ENCODE results near the gene PRDX1.

PRDX1 gene

GRCh38 chr1:45521413-45522323 is at the start of gene PRDX1:
PRDX1 (minus strand) TSS chr1:45521884; CDS start chr1:45519043, 2,841 bp downstream.
- DNase-seq = peak; percentile 99

GRCh38 chr1:45570631-45571030 is 48.9 kb upstream of the PRDX1 start:
- DNase-seq = no peak

- DNase-seq = peak; percentile 83
Observed at GRCh38 chr1:45569962-45570581, 48.4 kb upstream of the PRDX1 start.

- DNase-seq = no peak
Observed at GRCh38 chr1:45569571-45569961, 47.9 kb upstream of the PRDX1 start.

- no peak for DNase-seq
Observed at GRCh38 chr1:45568421-45568820, 46.7 kb upstream of the PRDX1 start.

- DNase-seq = no peak
Observed at GRCh38 chr1:45567911-45568310, 46.2 kb upstream of the PRDX1 start.

- peak; percentile 47 for DNase-seq
Observed at GRCh38 chr1:45566722-45567121, 45.0 kb upstream of the PRDX1 start.

- no peak for DNase-seq
Observed at GRCh38 chr1:45563843-45564242, 42.2 kb upstream of the PRDX1 start.

GRCh38 chr1:45557422-45557944 is 35.8 kb upstream of the PRDX1 start:
- no peak for DNase-seq

- DNase-seq = no peak
Observed at GRCh38 chr1:45554198-45554597, 32.5 kb upstream of the PRDX1 start.

GRCh38 chr1:45552331-45552730 is 30.6 kb upstream of the PRDX1 start:
- no peak for DNase-seq

GRCh38 chr1:45551684-45552083 is 30.0 kb upstream of the PRDX1 start:
- DNase-seq = no peak

GRCh38 chr1:45550401-45551351 is 29.0 kb upstream of the PRDX1 start, which contains the start of gene AKR1A1:
AKR1A1 (plus strand) TSS chr1:45550826; CDS start chr1:45561795, 10,969 bp downstream.
- DNase-seq = peak; percentile 90

- DNase-seq = no peak
Observed at GRCh38 chr1:45545553-45546310, 24.0 kb upstream of the PRDX1 start.

- DNase-seq = peak; percentile 45
Observed at GRCh38 chr1:45545019-45545493, 23.4 kb upstream of the PRDX1 start.

GRCh38 chr1:45544530-45544929 is 22.8 kb upstream of the PRDX1 start:
- no peak for DNase-seq

GRCh38 chr1:45543581-45544417 is 22.1 kb upstream of the PRDX1 start:
- peak; percentile 95 for DNase-seq

GRCh38 chr1:45542591-45542990 is 20.9 kb upstream of the PRDX1 start:
- DNase-seq = peak; percentile 82

GRCh38 chr1:45541193-45541592 is 19.5 kb upstream of the PRDX1 start:
- DNase-seq = no peak

GRCh38 chr1:45536886-45537285 is 15.2 kb upstream of the PRDX1 start:
- DNase-seq = no peak
